ENCODE measurements around the gene MROH9.
"Not testable (repeated sequence)": the region's sequence is repeated elsewhere in the genome, so short reads cannot be mapped to it uniquely, and the experiment has no call there.

MROH9 gene, protein sequence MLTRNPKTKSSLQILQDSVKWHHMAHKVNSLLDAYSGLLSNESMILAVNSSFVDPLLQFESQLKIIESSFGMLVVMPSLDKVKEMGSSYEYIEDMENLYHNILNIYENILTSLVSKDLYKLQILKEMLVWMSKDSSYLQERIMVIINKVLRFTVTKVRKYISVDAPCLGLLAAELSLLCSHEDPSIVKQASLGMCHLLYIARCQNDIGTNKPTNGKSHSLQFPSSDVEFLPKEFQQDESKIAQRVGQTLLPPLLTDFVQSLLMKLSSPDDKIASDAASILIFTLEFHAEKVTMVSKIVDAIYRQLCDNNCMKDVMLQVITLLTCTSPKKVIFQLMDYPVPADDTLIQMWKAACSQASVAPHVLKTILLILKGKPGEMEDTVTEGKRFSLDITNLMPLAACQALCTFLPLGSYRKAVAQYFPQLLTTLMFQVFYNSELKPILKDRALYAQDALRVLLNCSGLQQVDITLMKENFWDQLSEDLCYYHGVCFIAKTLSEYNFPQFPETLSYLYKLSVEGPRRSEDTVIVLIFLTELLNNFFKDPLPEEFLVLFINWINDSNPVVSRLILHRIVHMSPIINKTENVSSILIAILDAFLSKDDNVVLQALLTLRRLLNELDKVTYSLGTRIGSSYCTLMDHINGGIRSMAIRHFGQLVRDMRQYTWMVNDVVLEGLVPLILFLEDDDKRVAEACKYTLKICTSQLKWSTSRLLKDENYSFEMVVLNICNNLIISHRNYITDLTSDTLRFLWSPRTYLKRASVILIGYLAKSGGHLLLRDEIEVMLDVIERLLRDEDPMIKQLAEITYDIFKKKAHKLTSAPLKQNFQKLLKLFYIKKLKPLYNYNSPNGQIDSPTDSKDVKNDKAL

DNA sequence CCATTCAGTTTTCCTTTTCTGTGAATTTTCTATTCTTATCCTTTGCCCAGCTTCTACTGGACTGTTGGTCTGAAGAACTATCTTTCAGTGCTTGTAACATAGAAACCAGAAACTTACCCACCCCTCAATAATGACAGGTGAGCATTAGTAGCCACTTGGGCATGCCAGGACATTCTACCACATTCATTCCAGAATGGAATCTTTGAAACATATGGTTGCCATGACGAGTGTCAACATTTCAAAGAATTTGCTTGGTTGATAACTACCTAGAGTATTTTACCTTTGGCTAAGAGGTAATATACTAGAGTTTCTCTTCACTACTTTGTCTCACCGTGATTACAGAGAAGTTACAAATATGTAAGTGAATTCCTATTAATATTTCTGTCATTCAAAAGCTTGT lies at the start of gene MROH9:
TSS of gene MROH9 (plus strand) at position 304 of the 400 bp plus-strand sequence. CDS start 10,023 bp downstream, outside the sequence.
- DNase-seq: no peak

DNA sequence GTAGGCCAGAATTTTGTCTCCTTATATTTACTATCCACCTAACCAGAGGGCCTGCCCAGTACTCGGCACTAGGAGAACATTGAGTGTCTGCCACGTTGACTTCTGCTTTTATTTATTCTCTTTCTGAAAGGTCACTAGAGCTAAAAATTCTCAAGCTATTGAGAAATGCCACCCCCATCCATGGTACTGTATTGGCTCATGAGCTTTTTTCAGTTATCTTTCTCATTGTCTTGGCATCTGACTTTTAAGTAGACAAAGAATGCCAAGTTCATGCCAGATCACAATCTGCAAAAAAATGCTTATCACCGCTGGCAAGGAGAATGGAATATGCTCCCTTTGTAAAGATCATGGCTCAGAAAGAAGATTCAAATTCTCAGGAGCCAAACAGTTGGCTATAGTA lies 49.8 kb upstream of the MROH9 start:
- no peak for DNase-seq

DNA sequence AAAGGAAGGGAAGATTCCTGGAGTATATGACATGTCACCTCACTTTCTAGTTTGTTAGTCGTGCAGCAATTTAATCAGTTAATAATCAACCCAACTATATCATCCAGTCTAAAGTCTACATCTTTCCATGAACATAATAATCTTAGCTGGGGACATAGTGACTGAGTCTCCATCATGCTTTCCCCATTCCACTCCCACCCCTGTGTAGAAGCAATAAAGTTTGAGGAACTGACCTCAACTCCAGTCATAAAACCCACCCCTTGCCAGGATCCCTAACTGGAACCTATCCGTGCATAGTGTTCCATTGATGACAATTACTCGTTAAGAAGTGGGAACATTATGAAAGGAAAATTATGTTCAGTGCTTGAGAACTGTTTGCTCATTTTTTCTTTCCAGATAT lies 48.9 kb upstream of the MROH9 start:
- no peak for DNase-seq

DNA sequence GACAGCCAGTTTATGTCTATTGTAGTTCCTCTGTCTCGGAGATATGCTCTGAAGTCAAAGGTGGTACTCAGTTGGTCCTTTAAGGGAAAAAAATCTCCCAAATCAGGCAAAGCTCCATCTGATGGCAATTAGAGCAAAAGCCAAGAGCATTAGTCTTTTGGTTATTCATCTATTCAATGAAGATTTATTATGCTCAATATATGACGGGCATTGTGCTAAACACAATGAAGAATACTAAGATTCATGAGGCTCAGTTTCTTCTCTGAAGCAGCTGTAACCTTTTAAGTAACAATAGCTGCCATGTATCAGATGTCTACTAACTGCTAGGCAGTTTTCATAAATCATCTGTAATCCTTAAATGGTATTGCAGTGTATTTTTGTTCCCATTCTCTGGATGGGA lies 47.6 kb upstream of the MROH9 start:
- no peak for DNase-seq

DNA sequence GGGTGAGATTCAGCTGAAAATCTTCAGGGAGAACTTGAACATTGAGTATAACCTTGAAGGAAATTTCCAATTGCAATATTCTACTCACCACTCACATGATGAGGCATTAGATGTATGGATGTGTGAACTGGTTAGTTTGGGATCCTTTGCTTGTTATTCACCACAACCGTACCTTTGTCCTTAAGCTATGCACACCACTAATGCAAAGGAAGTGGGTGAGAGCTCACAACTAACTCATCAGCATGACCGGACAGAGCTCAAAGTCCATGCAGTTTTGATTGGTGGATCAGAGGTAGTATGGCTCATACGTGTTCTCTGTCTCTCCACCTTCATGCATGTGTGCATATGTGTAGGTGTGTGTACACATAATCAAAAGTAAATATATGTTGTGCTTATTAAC lies 43.5 kb upstream of the MROH9 start:
- no peak for DNase-seq

DNA sequence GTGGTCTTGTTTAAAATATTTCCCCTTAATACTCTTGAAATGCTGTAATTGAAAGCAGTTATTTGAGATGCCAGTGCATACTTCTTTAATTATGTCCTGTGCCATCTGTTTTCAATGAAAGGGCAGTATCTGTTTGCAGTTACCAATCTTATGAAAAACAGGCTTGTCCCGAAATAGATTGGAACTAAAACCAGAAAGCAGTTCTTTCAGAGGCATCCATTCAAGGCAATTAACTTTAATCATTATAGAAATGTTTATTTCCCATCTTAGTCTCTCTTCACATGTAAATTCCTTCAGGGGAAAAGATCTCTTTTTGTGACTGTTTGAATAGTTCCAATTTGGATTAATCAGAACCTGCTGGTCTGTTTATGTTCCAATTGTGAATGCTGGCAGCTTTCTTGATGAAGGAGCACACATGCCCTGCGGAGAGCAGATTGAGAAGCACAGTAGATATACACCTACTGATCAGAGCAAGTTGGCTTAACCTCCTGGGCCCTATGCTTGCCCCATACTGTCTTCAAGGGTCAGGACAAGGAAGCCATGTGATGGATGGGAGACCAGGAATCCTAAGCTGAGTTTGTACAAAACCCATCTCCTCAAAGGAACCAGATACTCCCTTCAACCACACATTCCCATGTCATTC lies 41.6 kb upstream of the MROH9 start:
- DNase-seq: no peak

DNA sequence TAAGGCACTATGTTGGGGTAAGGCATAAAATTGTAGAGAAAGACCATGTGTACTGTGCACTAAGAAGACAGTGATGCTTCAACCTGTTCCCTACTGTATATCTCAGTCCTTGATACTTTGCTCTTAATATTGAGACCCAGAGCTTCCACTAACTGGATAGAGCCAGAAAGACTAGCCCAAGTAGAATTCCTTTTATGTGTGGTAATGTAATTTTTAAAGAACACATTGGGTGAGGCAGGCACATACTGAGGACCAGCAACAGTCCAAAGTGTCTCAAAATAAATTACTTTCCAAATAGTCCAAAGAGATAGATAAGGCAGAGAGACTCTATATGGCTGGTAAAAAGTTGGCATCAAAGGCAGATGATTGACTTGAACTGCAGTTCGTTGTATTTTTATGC lies 31.4 kb upstream of the MROH9 start:
- no peak for DNase-seq

DNA sequence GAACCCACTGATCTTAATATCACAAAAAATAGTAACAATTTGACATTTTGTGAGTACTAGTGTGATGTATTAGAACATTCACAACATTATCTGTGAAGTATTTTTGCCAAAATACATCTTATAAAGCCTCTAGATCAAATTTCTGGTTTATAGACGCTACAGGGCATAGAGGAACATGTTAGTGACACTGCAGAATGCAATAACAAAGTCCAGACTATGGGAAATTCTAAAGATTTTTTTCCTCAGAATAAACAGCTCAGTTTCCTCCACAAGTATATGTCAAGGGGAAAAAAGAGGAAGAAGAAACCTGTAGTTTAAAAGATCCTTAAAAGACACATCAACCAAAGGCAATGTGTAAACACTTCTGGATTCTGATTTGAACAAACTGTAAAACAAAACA lies 26.4 kb upstream of the MROH9 start:
- no peak for DNase-seq

DNA sequence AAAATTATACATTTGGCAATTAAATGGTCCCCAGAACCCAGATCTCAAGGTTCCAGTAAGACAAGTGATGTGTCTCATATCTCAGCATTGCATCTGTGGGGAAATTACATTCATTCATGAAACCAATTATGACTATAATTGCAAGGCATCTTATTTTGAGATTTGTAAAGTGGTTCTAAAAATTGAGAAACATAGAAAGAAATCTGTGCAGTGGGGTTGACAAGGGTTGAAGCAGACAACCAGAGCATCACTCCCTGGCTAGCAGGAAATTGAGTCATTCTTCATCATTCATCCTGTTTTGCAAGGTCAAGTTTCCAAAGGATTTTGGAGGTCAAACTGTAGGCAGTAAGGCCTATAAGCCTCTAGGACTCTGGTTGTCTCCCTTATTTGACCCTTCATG lies 25.1 kb upstream of the MROH9 start:
- DNase-seq: no peak

DNA sequence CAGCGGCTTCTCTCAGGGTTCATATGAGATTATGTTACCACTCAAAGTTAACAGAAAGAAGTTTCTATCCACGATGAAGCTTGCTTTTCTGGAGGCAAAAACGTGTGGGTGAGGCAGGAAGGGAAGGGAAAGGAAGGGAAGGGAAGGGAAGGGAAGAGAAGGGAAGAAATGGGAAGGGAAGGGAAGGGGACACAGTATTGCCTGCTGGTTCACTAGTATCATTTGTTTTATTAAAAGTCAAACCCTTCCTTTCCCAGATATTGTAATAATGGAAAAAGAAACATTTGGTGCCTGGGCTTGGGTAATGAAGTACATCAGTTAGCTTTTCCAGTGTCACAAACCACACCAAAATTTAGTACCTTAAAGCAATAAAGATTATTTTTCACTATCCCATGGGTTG lies 18.0 kb upstream of the MROH9 start:
- DNase-seq: no peak

DNA sequence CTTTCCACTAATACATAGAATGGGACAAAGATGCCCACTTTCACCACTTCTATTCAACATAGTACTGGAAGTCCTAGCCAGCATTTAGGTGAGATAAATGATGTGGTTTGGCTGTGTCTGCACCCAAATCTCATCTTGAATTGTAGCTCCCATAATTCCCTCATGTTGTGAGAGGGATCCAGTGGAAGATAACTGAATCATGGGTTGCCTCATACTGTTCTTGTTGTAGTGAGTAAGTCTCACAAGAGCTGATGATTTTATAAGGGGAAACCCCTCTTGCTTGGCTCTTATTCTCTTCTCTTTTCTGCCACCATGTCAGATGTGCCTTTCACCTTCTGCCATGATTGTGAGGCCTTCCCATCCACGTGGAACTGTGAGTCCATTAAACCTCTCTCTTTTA lies 10.7 kb upstream of the MROH9 start:
- not testable (repeated sequence) for DNase-seq

DNA sequence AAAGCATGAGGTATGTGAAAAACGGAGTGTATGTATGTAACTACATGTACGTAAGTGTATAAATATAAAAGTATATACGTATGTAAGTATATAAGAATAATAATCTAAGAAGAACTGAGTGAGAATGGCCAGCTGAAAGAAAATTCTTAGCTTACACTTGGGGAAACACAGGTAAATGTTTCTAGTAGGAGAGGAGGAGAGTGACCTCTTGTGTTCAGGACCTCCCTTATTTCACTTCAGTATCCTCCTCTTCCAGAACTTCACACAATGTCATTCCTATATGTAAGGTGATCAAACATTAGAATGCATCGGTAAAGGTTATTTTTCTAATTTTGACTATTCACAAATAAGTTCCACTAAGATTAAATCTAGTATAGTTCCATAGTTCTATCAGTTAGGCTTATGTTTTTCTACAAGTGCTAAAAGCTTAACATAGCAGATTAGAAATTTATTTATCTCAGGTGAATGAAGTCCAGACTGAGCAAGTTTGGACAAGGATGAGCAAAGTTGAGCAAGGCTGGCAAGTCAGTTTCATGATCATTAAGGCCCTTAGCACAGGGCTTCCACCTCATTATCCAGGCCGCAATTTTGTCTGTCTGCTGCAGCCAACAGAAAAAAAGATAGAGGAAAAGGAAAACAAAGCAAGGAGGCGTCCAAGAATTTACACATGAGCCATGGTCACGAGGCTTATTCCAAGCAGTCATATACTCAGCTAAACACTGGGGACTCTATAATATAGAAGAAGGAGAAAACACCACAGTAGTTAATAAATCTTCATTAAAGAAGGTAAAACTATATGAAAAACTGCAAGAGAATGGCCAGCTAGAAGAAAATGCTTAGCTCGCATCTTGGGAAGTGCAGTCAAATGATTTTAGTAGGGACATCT lies 7.1 kb upstream of the MROH9 start:
- DNase-seq: no peak

DNA sequence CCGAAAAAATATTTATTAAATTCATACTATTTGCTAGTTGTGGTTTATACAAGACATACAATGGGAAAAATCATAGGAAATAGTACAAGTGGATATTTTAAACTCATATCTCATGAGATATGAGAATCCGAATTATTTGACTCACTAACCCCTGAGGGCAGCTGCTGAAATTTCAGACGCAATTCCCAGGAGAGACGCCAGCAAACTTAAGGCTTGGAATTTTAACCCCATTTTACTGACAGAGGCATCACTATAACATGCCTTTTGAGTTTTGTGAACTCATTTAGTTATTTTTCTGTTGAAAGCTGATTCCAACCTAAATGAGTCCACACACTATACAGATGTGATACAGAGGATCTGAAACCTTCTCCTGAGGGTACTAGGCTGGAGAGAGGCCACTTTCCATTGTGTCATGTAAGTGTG lies 5.9 kb upstream of the MROH9 start:
- no peak for DNase-seq

DNA sequence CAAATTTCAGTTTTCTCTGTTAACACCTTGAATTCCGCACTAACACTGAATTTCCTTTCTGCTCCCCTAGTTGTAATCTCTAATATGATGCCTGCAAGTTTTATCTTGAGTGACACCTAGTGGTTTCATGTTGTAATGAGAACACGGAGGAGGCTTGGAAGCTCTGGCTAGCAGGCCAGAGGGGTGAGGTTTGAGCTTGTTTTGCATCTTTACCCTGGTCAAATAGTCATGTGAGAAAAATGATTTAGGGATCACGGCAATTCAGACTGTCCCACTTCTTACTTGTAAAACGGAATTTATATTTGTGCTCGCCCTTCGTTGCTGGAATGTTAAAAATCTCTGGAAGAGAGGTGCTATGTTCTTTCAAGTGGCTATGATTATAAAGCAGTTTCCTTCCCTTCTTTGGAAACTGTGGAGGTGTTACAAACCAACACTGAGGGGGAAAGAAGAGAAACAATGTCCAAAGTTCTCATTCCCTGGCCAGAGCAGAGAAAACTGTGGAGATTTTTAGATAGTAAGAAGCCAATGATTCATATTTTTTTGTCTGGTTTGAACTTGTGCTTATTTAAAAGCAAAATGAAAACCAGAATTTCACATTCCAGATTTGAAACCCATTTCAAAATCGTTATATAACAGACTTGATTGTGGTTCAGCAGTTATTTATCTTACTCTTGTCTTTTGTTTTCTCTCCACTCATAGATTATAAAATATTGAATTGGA lies 5.3 kb upstream of the MROH9 start:
- DNase-seq: peak; percentile 41

DNA sequence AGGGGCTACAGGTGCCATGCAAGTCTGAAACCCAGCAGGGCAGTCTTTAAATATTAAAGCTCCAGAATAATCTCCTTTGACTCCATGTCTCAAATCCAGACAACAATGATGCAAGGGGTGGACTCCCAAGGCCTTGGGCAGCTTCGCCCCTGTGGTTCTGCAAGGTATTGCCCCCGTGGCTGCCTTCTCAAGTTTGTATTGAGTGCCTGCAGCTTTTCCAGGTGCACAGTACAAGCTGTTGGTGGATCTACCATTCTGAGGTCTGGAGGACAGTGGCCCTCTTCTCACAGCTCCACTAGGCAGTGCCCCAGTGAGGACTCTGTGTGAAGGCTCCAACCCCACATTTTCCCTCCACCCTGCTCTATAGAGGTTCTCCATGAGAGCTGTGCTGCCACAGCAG lies 3.7 kb upstream of the MROH9 start:
- no peak for DNase-seq

DNA sequence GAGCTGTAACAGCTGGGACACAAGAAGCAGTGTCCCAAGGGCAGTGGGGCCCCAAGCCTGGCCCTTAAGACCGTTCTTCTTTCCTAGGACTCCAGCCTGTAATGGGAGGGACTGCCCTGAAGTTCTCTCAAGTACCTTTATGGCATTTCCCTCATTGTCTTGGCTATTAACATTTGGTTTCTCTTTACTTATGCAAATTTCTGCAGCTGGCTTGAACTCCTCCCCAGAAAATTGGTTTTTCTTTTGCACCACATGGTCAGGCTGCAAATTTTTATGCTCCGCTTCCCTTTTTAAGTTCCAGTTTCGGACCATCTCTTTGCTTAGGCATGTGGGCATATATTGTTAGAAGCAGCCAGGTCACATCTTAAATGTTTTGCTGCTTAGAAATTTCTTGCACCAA lies 3.1 kb upstream of the MROH9 start:
- no peak for DNase-seq

DNA sequence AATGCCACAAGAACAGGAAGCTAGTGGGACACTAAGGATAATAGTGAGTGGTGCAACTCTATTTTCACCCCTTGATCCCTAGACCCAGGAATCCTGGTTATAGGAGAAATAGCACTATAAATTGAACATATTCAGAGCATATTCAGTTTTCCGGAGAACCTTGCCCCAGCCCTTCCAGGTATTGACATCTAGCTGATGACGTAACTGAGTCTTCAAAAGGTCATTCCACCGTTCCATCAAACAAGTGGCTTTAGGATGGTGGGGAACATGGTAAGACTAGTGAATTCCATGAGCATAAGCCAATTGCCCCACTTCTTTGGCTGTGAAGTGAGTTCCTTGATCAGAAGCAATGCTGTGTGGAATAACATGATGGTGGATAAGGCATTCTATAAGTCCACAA lies 2.9 kb downstream of the MROH9 start:
- DNase-seq: no peak

DNA sequence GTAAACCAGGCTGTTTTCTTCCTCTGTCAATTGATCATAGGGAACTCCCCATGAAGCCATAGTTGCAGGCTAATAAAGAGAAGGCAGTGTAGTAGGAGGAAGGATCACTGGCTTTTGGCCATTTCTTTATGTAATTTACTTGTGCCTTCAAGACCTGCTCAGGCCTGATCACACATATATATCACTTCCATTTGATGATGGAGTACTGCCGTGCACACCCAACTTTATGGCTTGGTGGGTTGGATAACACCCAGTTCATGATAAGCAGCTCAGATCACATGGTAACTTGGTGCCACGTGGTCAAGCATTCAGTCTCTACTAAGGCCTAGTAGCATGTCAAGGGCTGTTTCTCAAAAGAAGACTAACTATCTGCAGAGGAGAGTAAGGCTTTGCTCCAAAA lies 4.1 kb downstream of the MROH9 start:
- DNase-seq: no peak

DNA sequence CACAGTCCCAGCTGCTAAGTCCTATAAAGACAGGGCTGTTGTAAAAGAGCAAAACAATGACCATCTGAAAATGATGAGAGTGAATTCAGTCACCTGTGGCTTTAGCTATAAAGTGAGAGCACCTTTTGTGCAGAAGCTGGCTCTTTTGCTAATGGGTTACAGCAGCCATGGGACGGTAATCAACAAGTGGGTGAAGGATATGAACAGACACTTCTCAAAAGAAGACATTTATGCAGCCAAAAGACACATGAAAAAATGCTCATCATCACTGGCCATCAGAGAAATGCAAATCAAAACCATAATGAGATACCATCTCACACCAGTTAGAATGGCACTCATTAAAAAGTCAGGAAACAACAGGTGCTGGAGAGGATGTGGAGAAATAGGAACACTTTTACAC lies 16.4 kb downstream of the MROH9 start:
- not testable (repeated sequence) for DNase-seq

DNA sequence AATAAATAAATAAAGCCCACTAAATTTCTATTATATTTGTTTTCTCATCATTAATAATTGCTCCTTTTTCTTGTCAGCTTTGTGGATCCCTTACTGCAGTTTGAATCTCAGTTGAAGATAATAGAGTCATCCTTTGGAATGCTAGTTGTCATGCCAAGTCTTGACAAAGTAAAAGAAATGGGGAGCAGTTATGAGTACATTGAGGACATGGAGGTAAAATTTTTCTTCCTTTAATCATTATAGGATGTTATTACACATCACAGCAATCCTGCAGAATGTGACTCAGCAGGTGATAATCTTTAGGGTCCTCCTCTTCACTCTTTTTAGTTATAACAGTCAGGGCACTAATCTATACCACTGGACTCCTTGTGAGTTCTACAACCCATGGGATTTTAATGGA lies 24.1 kb downstream of the MROH9 start:
- no peak for DNase-seq

DNA sequence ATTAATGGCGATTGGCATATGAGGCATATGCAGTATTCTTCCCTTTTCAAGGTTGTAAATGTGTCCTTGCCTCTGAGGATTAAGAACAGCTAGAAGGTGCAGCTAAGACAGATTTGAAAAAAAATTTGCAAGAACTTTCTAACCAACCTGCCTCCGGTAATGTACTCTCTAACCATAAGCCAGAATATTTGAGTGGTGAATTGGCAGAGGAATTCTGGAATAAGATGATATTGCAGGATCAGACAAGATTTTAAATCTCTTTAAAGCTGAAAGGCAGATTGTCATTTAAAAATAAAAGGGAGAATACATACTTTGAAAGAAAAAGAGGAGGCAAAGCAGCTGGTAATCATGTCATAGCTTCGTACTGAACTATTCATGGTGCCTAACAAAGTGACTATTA lies 29.2 kb downstream of the MROH9 start:
- DNase-seq: no peak
